Activated CD4-positive, alpha-beta T cell treated with anti-CD3 and anti-CD28 coated beads, Interleukin-2, amount 10 ng/mL, durations not matched to agents 7 days and 5 days (primary cell): Measurements from ENCODE around the gene KCNAB3. TPM values are rescaled to one million over a fixed set of nuclear protein-coding genes. Genes with fewer than 3 reads are reported as not detected.

Experiments
- CTCF ChIA-PET: fragments of 350-600 bp; sonication (Branson Sonifier 250); formaldehyde crosslinking; loops from one replicate; lab custom pipeline; 2021; ENCODE audit warnings: antibody characterized with exemption; lab: Charles Lee
- POLR2A ChIA-PET: fragments of 350-600 bp; sonication (Branson Sonifier 250); formaldehyde crosslinking; loops from one replicate; lab custom pipeline; 2021; ENCODE audit warnings: antibody characterized with exemption; lab: Charles Lee
- DNase-seq: peaks from one replicate; pipeline ENCODE4 v3.0.0-alpha.2; 2020
- H3K27ac Mint-ChIP-seq: one replicate; pipeline ENCODE4 v1.8.0; 2021; ENCODE audit warnings: mild to moderate bottlenecking, moderate library complexity, mixed read lengths
- H3K27me3 Mint-ChIP-seq: one replicate; pipeline ENCODE4 v1.8.0; 2021; ENCODE audit warnings: mixed read lengths
- H3K36me3 Mint-ChIP-seq: one replicate; pipeline ENCODE4 v1.8.0; 2021; ENCODE audit warnings: low read depth, mixed read lengths
- H3K4me1 Mint-ChIP-seq: one replicate; pipeline ENCODE4 v1.8.0; 2021; ENCODE audit warnings: mixed read lengths
- H3K4me3 Mint-ChIP-seq: one replicate; pipeline ENCODE4 v1.8.0; 2021; ENCODE audit warnings: mild to moderate bottlenecking, moderate library complexity, mixed read lengths
- H3K9me3 Mint-ChIP-seq: one replicate; pipeline ENCODE4 v1.8.0; 2021; ENCODE audit warnings: mixed read lengths
- total RNA-seq, 2 experiments: library from RNA; stranded (reverse); gene quantifications; one replicate each; pipeline ENCODE4 v1.2.3, GENCODE V29; 2021

The KCNAB3 gene
- total RNA-seq, 2 experiments from 2014 or later = 11.8 to 12.4 TPM

- DNase-seq = peak; percentile 21
- Mint-ChIP-seq H3K36me3 (peaks cover 45% of the 10 kb centered on the region), H3K27me3 (no peaks in the 10 kb centered on the region), H3K4me3 (peak overlapping the region; percentile 94), H3K27ac (peak overlapping the region; percentile 96), H3K4me1 (peaks cover 57% of the 10 kb centered on the region), H3K9me3 (no peaks in the 10 kb centered on the region)
- ChIA-PET CTCF (interaction anchor here (0.9 to 3.2 kb wide), 15 partner anchors 9 to 245 kb away, joined by 3 to 17 read pairs (median 5); partner anchors contain the start of genes RNF227 and TP53), POLR2A (no interaction called here)
Measured at GRCh38 chr17:7932949-7933348, 3.3 kb upstream of the KCNAB3 start.

DNA sequence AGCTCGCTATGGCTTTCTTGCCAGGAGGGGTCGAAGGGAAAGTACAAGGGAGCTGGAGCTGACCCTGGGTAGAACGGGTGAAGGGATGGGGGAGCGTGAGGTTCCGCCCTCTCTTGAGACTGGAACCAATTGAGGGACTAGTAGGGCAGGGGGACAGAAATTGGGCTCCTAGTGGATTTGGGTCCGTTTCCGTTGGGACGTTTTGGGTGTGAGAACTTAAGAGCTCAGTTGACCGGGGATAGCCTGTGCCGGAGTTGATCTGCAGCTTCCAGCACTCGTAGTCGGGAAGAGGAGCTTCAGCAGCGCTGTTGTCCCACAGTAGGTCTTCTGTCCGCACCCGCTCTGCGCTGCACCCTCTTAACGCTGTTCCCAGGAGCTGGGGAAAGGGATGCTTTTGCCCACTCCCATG lies 2.8 kb upstream of the KCNAB3 start:
- H3K4me3 Mint-ChIP-seq = peak overlapping the region; percentile 94
- no peaks in the 10 kb centered on the region for H3K9me3 Mint-ChIP-seq
- ChIA-PET POLR2A (interaction anchor here (1.0 to 1.3 kb wide), 2 partner anchors 17 to 224 kb away, joined by 3 to 4 read pairs; partner anchors contain the start of gene RNF227), CTCF (interaction anchor here (0.7 to 3.2 kb wide), 17 partner anchors 7 to 245 kb away, joined by 3 to 17 read pairs (median 4); partner anchors contain the start of genes RNF227 and TP53)
- H3K4me1 Mint-ChIP-seq = peaks cover 57% of the 10 kb centered on the region
- peak; percentile 45 for DNase-seq
- no peaks in the 10 kb centered on the region for H3K27me3 Mint-ChIP-seq
- peaks cover 46% of the 10 kb centered on the region for H3K36me3 Mint-ChIP-seq
- H3K27ac Mint-ChIP-seq = peak overlapping the region; percentile 96

- peak within 1 kb of the TSS; percentile 94 for H3K4me3 Mint-ChIP-seq
- no peaks in the 10 kb centered on the region for H3K9me3 Mint-ChIP-seq
- peaks cover 41% of the 10 kb centered on the region for H3K36me3 Mint-ChIP-seq
- H3K27me3 Mint-ChIP-seq = no peaks in the 10 kb centered on the region
- peak within 1 kb of the TSS; percentile 96 for H3K27ac Mint-ChIP-seq
- CTCF ChIA-PET = interaction anchor here (0.7 to 3.2 kb wide), 13 partner anchors 8 to 244 kb away, joined by 3 to 17 read pairs (median 5); partner anchors contain the start of gene TP53
- peaks cover 55% of the 10 kb centered on the region for H3K4me1 Mint-ChIP-seq
- POLR2A ChIA-PET = interaction anchor here (0.6 to 1.3 kb wide), 3 partner anchors 11 to 225 kb away, joined by 3 to 4 read pairs (median 3); partner anchors contain the start of gene RNF227
- DNase-seq = peak; percentile 100
Measured at GRCh38 chr17:7931709-7932482, 2.2 kb upstream of the KCNAB3 start, which contains the start of the genes CNTROB and TRAPPC1. Gene CNTROB, plus strand, starts transcription at chr17:7932206. Its CDS starts 874 bp downstream, at chr17:7933080. Gene TRAPPC1, minus strand, starts transcription at chr17:7931946. Its CDS starts 117 bp downstream, at chr17:7931829.

DNA sequence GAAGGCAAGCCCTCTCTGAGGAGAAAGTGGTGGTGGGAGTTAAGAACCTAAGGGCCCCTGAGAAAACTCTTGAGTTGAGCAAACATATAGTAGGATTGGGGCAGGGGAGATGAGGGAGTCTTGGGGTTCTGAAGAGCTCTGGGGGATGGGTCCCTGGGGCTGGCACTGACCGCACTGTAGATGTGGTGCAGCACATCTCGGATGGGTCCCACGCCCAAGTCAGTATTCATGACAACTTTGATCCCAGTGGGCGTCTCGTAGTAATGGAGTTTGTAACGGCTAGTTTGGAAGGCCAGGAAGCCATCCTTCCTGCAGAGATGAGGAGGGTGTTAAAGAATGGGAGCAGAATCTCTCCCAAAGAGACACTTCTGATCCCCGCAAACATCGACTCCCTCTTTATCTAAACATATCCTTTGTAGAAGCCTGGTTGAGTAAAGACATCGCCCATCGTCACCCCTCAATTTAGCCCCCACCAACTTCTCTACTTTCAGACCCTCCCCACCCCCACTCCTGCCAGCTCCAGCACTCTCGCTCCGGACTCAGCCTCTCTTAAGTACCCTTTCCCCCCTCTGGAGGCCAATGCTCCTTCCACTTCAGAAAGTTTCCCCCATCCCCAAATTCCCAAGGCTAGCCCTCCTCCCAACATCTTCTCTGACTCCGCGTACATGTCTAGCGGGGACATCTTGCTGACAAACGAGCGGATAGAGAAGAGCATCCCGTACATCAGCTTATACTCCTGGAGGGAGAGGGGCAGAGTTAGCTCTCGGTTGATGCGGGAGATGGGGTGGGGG lies 1.4 kb upstream of the KCNAB3 start:
- CTCF ChIA-PET = interaction anchor here (0.5 to 3.2 kb wide), 10 partner anchors 8 to 59 kb away, joined by 3 to 17 read pairs (median 4); no protein-coding TSS in a partner anchor
- DNase-seq = no peak
- H3K4me1 Mint-ChIP-seq = peaks cover 50% of the 10 kb centered on the region

DNA sequence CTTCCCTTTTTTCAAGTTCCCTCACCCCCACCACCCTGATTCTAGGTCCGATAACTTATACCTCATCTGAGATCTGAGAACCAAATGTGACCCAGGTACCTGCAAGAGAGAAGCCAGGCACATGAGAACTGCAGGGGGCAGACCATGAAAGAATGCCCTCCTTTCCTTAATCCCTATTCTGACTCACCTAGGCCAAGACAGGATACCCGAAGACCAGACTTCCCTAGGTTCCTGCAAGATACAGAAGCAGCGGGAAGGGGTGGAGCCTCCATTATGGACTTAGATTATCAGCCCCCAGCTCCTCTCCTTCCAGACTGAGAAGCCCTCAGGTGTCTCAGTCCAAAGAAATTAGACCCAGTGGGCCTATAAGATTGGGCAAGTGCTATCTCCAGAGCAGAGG lies 2.1 kb downstream of the KCNAB3 start:
- POLR2A ChIA-PET = no interaction called here
- Mint-ChIP-seq H3K36me3 (peaks cover 14% of the 10 kb centered on the region), H3K27ac (no peak overlapping the region), H3K27me3 (no peaks in the 10 kb centered on the region), H3K9me3 (no peaks in the 10 kb centered on the region), H3K4me3 (no peak overlapping the region), H3K4me1 (peaks cover 33% of the 10 kb centered on the region)
- DNase-seq = no peak
- CTCF ChIA-PET = interaction anchor here (0.6 to 1.1 kb wide), 3 partner anchors 9 to 62 kb away, joined by 3 read pairs; no protein-coding TSS in a partner anchor

More for the DNA sequence above, 1.4 kb upstream of the KCNAB3 start:
- Mint-ChIP-seq H3K36me3 (peaks cover 32% of the 10 kb centered on the region), H3K27me3 (no peaks in the 10 kb centered on the region), H3K9me3 (no peaks in the 10 kb centered on the region), H3K27ac (peak overlapping the region; percentile 96), H3K4me3 (peak overlapping the region; percentile 94)
- POLR2A ChIA-PET = interaction anchor here (0.6 to 1.3 kb wide), 3 partner anchors 12 to 226 kb away, joined by 3 to 4 read pairs (median 3); partner anchors contain the start of gene RNF227

- ChIA-PET POLR2A (no interaction called here), CTCF (interaction anchor here (1.0 to 1.1 kb wide), 2 partner anchors 8 to 56 kb away, joined by 3 read pairs; no protein-coding TSS in a partner anchor)
- peak overlapping the region; percentile 64 for H3K4me3 Mint-ChIP-seq
- H3K9me3 Mint-ChIP-seq = no peaks in the 10 kb centered on the region
- H3K4me1 Mint-ChIP-seq = peaks cover 20% of the 10 kb centered on the region
- H3K27me3 Mint-ChIP-seq = no peaks in the 10 kb centered on the region
- peaks cover 2% of the 10 kb centered on the region for H3K36me3 Mint-ChIP-seq
- DNase-seq = peak; percentile 86
- peak overlapping the region; percentile 83 for H3K27ac Mint-ChIP-seq
Measured at GRCh38 chr17:7922845-7923628, 6.6 kb downstream of the KCNAB3 start.

- Mint-ChIP-seq H3K4me1 (peaks cover 22% of the 10 kb centered on the region), H3K27me3 (no peaks in the 10 kb centered on the region), H3K36me3 (no peaks in the 10 kb centered on the region), H3K27ac (peak overlapping the region; percentile 83), H3K4me3 (peak overlapping the region; percentile 64), H3K9me3 (no peaks in the 10 kb centered on the region)
- DNase-seq = no peak
- ChIA-PET POLR2A (no interaction called here), CTCF (interaction anchor here (1.0 to 1.6 kb wide), 4 partner anchors 9 to 68 kb away, joined by 3 to 4 read pairs (median 4); no protein-coding TSS in a partner anchor)
Measured at GRCh38 chr17:7922269-7922844, 7.3 kb downstream of the KCNAB3 start.

DNA sequence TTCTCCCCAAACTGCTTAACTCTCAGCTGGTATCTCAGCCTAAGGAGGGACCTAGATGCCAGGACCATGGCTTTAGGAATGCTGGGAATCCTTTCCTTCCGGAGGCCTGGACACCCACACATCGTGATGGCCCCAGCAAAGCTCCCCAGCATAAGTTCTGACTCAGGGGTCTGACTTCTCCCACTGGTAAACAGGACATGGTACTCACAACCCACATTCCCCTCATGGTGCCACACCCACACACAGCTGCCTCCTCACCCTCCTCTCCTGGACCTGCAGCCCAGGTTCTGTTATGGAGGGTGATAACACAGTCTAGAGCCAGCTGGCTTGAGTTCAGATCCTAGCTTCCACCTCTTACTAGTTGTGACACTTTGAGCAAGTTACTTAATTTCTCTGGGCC lies 12.8 kb downstream of the KCNAB3 start:
- H3K4me1 Mint-ChIP-seq = peaks cover 39% of the 10 kb centered on the region
- POLR2A ChIA-PET = no interaction called here
- CTCF ChIA-PET = interaction anchor here (0.6 to 6.0 kb wide), 9 partner anchors 13 to 143 kb away, joined by 3 to 38 read pairs (median 4); partner anchors contain the start of gene KCNAB3

GRCh38 chr17:7916385-7916682 lies 13.3 kb downstream of the KCNAB3 start:
- peak overlapping the region; percentile 88 for H3K4me3 Mint-ChIP-seq
- H3K27ac Mint-ChIP-seq = peak overlapping the region; percentile 84
- ChIA-PET CTCF (interaction anchor here (0.7 to 6.0 kb wide), 7 partner anchors 14 to 144 kb away, joined by 3 to 38 read pairs (median 4); partner anchors contain the start of gene KCNAB3), POLR2A (interaction anchor here (1.4 kb wide), 1 partner anchor 15 kb away, joined by 3 read pairs; the partner anchor contains the start of genes CNTROB and TRAPPC1)
- DNase-seq = no peak
- H3K4me1 Mint-ChIP-seq = peaks cover 38% of the 10 kb centered on the region
- H3K36me3 Mint-ChIP-seq = peaks cover 9% of the 10 kb centered on the region
- H3K27me3 Mint-ChIP-seq = no peaks in the 10 kb centered on the region
- no peaks in the 10 kb centered on the region for H3K9me3 Mint-ChIP-seq

More for the DNA sequence above, 12.8 kb downstream of the KCNAB3 start:
- H3K27ac Mint-ChIP-seq = peak overlapping the region; percentile 84
- H3K27me3 Mint-ChIP-seq = no peaks in the 10 kb centered on the region
- peak overlapping the region; percentile 88 for H3K4me3 Mint-ChIP-seq
- DNase-seq = no peak
- peaks cover 9% of the 10 kb centered on the region for H3K36me3 Mint-ChIP-seq
- no peaks in the 10 kb centered on the region for H3K9me3 Mint-ChIP-seq

DNA sequence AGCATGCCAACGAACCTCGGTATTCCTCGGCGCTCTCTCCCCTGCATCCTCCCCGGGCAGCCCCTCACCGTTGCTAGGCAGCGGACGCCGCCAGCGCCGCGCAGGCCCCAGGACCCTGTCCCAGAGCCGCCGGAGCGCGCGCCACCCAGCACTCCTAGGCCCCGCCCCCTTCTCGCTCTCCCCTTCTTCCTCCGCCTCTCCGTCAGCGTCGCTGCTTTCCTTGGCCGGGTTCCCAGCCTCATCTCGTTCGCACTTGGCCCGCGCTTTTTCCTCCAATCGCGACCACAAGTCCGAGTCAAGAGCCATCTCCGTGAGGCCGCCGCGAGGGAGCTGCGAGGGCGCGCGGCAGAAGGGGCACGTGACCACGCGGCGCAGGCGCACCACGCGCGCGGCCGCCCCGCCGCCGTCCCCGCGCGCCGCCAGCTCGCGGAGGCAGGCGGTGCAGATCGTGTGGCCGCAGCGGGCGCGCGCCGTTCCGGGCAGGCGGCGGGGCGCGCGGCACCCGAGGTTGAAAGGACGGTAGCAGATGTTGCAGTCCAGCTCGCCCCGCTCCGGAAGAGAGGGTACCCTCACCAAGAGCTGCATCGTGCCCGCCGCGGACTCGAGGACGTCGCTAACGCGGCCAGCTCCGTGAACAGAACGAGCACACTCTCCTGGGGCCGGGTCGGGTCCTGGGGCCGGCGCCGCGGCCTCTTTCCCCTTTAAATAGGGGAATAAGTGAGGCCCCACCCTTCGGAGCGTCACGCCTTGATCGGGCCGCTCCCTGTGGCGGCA lies 13.9 kb downstream of the KCNAB3 start, which contains the start of gene RNF227:
Gene RNF227, minus strand, starts transcription at position 679 of the 774 bp plus-strand sequence. Its CDS starts 94 bp downstream, at position 585.
- CTCF ChIA-PET = interaction anchor here (0.6 to 6.0 kb wide), 7 partner anchors 14 to 144 kb away, joined by 3 to 38 read pairs (median 4); partner anchors contain the start of gene KCNAB3
- peak within 1 kb of the TSS; percentile 88 for H3K4me3 Mint-ChIP-seq
- DNase-seq = peak; percentile 84
- peaks cover 38% of the 10 kb centered on the region for H3K4me1 Mint-ChIP-seq
- H3K9me3 Mint-ChIP-seq = no peaks in the 10 kb centered on the region
- peak within 1 kb of the TSS; percentile 93 for H3K27ac Mint-ChIP-seq
- POLR2A ChIA-PET = interaction anchor here (0.7 to 1.4 kb wide), 3 partner anchors 16 to 398 kb away, joined by 3 read pairs; partner anchors contain the start of genes CNTROB, SAT2 and TRAPPC1
- peaks cover 9% of the 10 kb centered on the region for H3K36me3 Mint-ChIP-seq
- H3K27me3 Mint-ChIP-seq = no peaks in the 10 kb centered on the region
